Measurements from ENCODE around the gene NBAS. TPM values are rescaled to one million over a fixed set of nuclear protein-coding genes. Genes with fewer than 3 reads are reported as not detected.

Gene NBAS
- total and polyA plus RNA-seq, 10 of the 15 experiments (the other 5 are each of a cell fraction or from before 2014, with no cell fraction given): 4.3 to 32.7 (median 20.8) TPM

GRCh38 chr2:15281681-15282080 is 279.5 kb downstream of the NBAS start:
- WGBS (ENCODE audit: insufficient coverage, insufficient replicate concordance, low lambda C conversion rate, missing lambda C conversion rate): 61% methylated on average over 2 of the region's 2 CpGs
- TF ChIP-seq E4F1 (IDR thresholded peaks at IDR 0.05; ENCODE audit: borderline replicate concordance, partially characterized antibody): no peak
- no peak for TF ChIP-seq BCLAF1 (IDR thresholded peaks at IDR 0.05)
- TF ChIP-seq BMI1 (IDR thresholded peaks at IDR 0.05; ENCODE audit: borderline replicate concordance): no peak
- no peak for TF ChIP-seq ATF7 (IDR thresholded peaks at IDR 0.05; ENCODE audit: low read depth)
- no peak for TF ChIP-seq CHD1 (IDR thresholded peaks at IDR 0.05; ENCODE audit: low read depth, low read length)
- TF ChIP-seq MEF2B (IDR thresholded peaks at IDR 0.05; ENCODE audit: partially characterized antibody, poor library complexity, severe bottlenecking): no peak
- no peak for TF ChIP-seq BHLHE40 (IDR thresholded peaks at IDR 0.05; ENCODE audit: borderline replicate concordance in 1 of 2, low read depth in 2 of 2, low read length in 1 of 2)
- TF ChIP-seq CUX1 (IDR thresholded peaks at IDR 0.05; ENCODE audit: insufficient replicate concordance, low read depth, low read length): no peak
- no peak for TF ChIP-seq E2F8 (IDR thresholded peaks at IDR 0.05; ENCODE audit: low read depth, partially characterized antibody)

More at GRCh38 chr2:15281681-15282080, 279.5 kb downstream of the NBAS start:
- Histone ChIP-seq H3K9me3 (replicated peaks; ENCODE audit: control insufficient read depth, insufficient read depth, low read length) (no peaks in the 10 kb centered on the region), H3K79me2 (ENCODE audit: control insufficient read depth, insufficient read depth, low read length) (no peaks in the 10 kb centered on the region), H3K27me3 (replicated peaks in 1 of 2; ENCODE audit: control insufficient read depth in 2 of 2, insufficient read depth in 2 of 2, low read length in 1 of 2) (no peaks in the 10 kb centered on the region), H3K4me3 (no peak overlapping the region), H2AFZ (ENCODE audit: control insufficient read depth, low read depth, low read length) (no peak overlapping the region), H3K9ac (ENCODE audit: control insufficient read depth, insufficient read depth, low read length) (no peak overlapping the region), H4K20me1 (ENCODE audit: control insufficient read depth, insufficient read depth) (no peaks in the 10 kb centered on the region), H3K36me3 (ENCODE audit: control insufficient read depth in 2 of 2, insufficient read depth in 2 of 2, low read length in 1 of 2) (no peaks in the 10 kb centered on the region), H3K4me1 (ENCODE audit: control insufficient read depth, insufficient read depth, low read length) (no peaks in the 10 kb centered on the region), H3K4me2 (ENCODE audit: control insufficient read depth, insufficient read depth) (no peak overlapping the region), H3K27ac (ENCODE audit: control insufficient read depth, insufficient read depth) (no peak overlapping the region)
- intact Hi-C loops (cut with micrococcal nuclease; ENCODE audit: unreplicated experiment): no loop called here
- CTCF ChIA-PET: no interaction called here
- DNase-seq (ENCODE audit: low read depth, low spot score) (no peak), ATAC-seq (no peak), FAIRE-seq (peak; percentile 44)
- SMC1A ChIA-PET (ENCODE audit: uncharacterized antibody, unreplicated experiment): no interaction called here
- POLR2A ChIA-PET: no interaction called here
- in situ Hi-C loops (cut with MboI): no loop called here
- RAD21 ChIA-PET (ENCODE audit: unreplicated experiment): no interaction called here
- no TSS peak for BruUV-seq (replicated peaks)

All from GM12878 (cell line).